Tibial artery (tissue), 4 donors: ENCODE data around the gene FIZ1.

Experiments used
- DNase-seq, 2 donors: peaks; one replicate each; pipeline ENCODE4 v3.0.0-alpha.2; 2019
- H3K27ac ChIP-seq, 2 donors: fragments of 200-600 bp; sonication (generic) in 1 of 2; 1 replicate in 1 of 2; 2 replicates in 1 of 2; pipeline ENCODE4 v1.5.1; 2018 to 2019; ENCODE audit warnings: mild to moderate bottlenecking in 1 of 2
- H3K27me3 ChIP-seq, 2 donors: fragments of 200-600 bp; sonication (generic) in 1 of 2; one replicate each; pipeline versions ENCODE4 v1.5.1 to v1.6.0; 2016 to 2019
- H3K36me3 ChIP-seq, 3 donors: fragments of 200-600 bp; sonication (generic) in 2 of 3; one replicate each; pipeline ENCODE4 v1.5.1; 2016 to 2019; ENCODE audit warnings: mild to moderate bottlenecking in 2 of 3
- H3K4me1 ChIP-seq, 4 donors: fragments of 200-600 bp; sonication (generic) in 2 of 4; 1 replicate in 3 of 4; 2 replicates in 1 of 4; pipeline ENCODE4 v1.5.1; 2016 to 2019
- H3K4me3 ChIP-seq, 2 donors: fragments of 200-600 bp; sonication (generic) in 1 of 2; 1 replicate in 1 of 2; 2 replicates in 1 of 2; pipeline ENCODE4 v1.5.1; 2018 to 2019; ENCODE audit warnings: mild to moderate bottlenecking in 2 of 2
- H3K9me3 ChIP-seq, 3 donors: fragments of 200-600 bp; sonication (generic) in 1 of 3; one replicate each; pipeline ENCODE4 v1.5.1; 2016 to 2019
- intact Hi-C: fragments of 100-400 bp; cut with DNase I; formaldehyde crosslinking; loops from one replicate; pipeline ENCODE4 v1.15.0; 2023; ENCODE audit warnings: low total_unique reads
- TF ChIP-seq, protein P1 (sequence below), 2 experiments: fragments of 200-600 bp in 1 of 2; fragments of 450-650 bp in 1 of 2; IDR thresholded peaks; one replicate each; pipeline ENCODE4 v1.5.1; 2017 to 2019; ENCODE audit warnings: antibody characterized with exemption in 2 of 2, mild to moderate bottlenecking in 1 of 2, moderate library complexity in 1 of 2

FIZ1 gene

DNA sequence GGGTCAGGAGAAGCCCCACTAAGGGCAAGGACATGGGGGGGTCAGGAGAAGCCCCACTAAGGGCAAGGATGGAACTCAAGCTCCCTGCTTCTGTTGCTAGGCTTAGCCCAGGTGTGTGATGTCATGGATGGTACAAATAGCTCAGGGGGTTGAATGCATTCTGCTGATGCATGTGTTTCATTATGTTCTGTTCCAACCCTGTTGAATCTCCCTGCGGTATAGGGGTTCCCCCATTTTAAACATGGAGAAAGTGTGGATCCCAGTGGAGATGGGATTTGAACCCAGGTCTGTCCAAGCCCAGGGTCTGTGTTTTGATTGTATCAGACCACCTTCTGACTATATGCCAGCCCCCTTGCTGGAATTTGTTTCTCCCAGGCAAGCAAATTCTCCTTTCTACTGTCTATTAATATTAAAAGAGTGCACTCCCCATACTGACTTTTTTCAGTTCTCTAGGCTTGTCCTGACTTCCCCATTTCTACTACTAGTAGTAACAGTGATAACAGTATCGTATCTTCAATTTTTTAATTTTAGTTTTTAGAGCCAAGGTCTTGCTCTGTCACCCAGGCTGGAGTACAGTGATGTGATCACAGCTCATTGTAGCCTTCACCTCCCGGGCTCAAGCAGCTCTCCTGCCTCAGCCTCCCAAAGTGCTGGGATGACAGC is 12.8 kb upstream of the FIZ1 start:
- H3K27ac ChIP-seq, result no peak overlapping the region
- H3K27me3 ChIP-seq, result no peaks in the 10 kb centered on the region
- no peaks in the 10 kb centered on the region for H3K9me3 ChIP-seq
- H3K36me3 ChIP-seq, result peaks cover 18 to 68% (median 39%) of the 10 kb centered on the region in 3 donors
- no peak for DNase-seq
- TF ChIP-seq, protein P1, sequence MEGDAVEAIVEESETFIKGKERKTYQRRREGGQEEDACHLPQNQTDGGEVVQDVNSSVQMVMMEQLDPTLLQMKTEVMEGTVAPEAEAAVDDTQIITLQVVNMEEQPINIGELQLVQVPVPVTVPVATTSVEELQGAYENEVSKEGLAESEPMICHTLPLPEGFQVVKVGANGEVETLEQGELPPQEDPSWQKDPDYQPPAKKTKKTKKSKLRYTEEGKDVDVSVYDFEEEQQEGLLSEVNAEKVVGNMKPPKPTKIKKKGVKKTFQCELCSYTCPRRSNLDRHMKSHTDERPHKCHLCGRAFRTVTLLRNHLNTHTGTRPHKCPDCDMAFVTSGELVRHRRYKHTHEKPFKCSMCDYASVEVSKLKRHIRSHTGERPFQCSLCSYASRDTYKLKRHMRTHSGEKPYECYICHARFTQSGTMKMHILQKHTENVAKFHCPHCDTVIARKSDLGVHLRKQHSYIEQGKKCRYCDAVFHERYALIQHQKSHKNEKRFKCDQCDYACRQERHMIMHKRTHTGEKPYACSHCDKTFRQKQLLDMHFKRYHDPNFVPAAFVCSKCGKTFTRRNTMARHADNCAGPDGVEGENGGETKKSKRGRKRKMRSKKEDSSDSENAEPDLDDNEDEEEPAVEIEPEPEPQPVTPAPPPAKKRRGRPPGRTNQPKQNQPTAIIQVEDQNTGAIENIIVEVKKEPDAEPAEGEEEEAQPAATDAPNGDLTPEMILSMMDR (IDR thresholded peaks at IDR 0.05), result no peak
- peaks cover 0 to 21% (median 9%) of the 10 kb centered on the region in 4 donors for H3K4me1 ChIP-seq
- H3K4me3 ChIP-seq, result no peak overlapping the region
- intact Hi-C loops, result no loop called here

DNA sequence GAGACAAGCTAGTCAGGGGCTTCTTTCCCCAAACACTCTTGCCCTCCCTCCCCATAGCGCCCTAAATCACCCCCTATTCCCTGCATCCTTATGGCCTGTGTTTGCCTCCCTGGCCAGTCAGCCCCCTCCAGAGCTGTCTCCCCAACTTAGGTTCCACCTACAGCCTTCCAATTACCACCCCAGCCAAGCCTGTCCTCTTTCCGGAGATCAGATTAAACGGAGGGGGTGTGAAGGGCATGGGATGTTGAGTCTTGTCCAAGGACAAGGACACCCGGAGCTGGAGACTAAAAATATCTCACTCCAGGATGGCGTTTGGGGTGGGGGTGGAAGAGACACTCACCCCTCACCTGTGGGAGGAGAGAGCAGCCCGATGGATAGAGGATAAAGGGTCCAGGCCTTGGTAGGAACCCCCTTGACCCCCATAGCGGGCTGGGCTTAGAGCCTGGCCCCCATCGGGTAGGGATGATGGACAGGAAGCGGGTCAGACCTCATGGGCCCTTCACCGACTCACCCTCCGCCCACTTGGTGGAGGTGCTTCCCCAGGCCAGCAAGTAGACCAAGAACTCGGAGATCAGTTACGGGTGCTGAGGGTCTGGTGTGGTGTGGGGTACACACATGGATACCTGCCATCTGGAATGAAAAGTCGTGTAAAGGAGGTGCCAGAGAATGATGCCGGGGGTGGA is 12.1 kb upstream of the FIZ1 start:
- no peak for DNase-seq
- intact Hi-C loops, result no loop called here

DNA sequence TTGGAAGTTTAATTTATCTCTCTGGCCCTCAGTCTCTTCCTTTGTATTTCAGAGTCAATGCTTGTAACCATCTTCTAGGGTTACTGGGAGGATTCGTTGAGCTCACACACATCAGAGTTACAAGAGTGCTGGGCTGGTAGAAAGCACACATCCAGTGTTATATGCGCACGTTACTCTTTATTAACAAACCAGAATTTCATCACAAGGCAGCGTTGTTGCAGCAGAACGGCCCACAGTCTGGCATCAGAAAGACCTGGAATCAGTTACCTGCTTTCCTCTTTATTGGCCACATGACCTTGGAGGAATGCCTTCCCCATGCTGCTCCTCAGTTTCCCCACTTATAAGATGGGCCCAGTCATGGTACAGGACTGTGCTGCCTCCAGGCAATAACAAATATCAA is 10.0 kb upstream of the FIZ1 start:
- Histone ChIP-seq H3K9me3 (no peaks in the 10 kb centered on the region), H3K27ac (no peak overlapping the region), H3K27me3 (no peaks in the 10 kb centered on the region), H3K4me3 (no peak overlapping the region), H3K36me3 (peaks cover 0 to 40% (median 15%) of the 10 kb centered on the region in 3 donors), H3K4me1 (peaks cover 0 to 42% (median 27%) of the 10 kb centered on the region in 4 donors)
- no peak for DNase-seq
- TF ChIP-seq, protein P1 (IDR thresholded peaks at IDR 0.05), result no peak
- intact Hi-C loops, result no loop called here

More for the DNA sequence above, 12.1 kb upstream of the FIZ1 start:
- TF ChIP-seq, protein P1 (IDR thresholded peaks at IDR 0.05), result no peak
- Histone ChIP-seq H3K36me3 (peaks cover 11 to 61% (median 33%) of the 10 kb centered on the region in 3 donors), H3K27me3 (no peaks in the 10 kb centered on the region), H3K9me3 (no peaks in the 10 kb centered on the region), H3K4me3 (no peak overlapping the region), H3K27ac (no peak overlapping the region), H3K4me1 (peaks cover 0 to 28% (median 15%) of the 10 kb centered on the region in 4 donors)

DNA sequence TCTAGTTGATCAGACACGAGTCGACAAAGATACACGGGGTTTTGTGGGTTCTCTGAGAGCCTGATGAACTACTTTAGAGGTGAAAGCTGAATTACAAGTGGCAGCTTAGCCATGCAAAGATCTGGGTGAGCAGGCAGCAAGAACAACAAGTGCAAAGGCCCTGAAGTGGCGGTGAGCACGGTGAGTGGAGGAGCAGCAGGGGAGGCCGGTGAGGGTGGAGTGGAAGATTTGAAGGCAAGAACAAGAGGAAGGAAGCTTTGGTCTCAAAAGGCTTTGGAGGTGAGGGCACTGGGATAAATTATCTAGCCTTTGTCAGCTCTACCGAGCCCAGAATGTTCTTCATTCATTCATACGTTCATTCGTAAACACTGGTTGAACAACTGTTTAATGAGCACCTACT is 7.5 kb upstream of the FIZ1 start:
- Histone ChIP-seq H3K4me3 (peak overlapping the region in 1 of 2 donors; percentile 96), H3K27ac (peak overlapping the region; percentile 95), H3K4me1 (peaks cover 0 to 46% (median 32%) of the 10 kb centered on the region in 4 donors)

DNA sequence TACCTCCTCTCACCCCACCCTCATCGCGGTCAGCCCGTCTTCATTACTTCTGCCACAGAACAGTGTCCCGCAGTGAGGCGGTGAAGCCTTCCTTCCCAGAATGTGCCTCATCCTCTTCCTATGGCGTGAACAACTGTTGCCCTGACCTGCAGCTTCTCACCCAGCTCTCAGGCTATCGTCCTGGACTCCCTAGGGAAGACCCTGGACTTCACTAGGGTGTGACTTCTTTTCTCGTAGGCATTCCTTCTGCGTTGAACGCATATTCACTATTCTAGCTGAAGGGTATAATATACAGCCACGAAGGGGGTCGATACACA is 7.1 kb upstream of the FIZ1 start:
- DNase-seq, result no peak
- H3K9me3 ChIP-seq, result no peaks in the 10 kb centered on the region
- H3K36me3 ChIP-seq, result peaks cover 0 to 38% (median 7%) of the 10 kb centered on the region in 3 donors
- H3K4me3 ChIP-seq, result peak overlapping the region; percentile 92 to 96
- TF ChIP-seq, protein P1 (IDR thresholded peaks at IDR 0.05), result no peak
- intact Hi-C loops, result loop anchor here (2.0 kb wide), 1 partner anchor 90 kb away; no protein-coding TSS in a partner anchor
- H3K27me3 ChIP-seq, result no peaks in the 10 kb centered on the region
- peaks cover 0 to 47% (median 30%) of the 10 kb centered on the region in 4 donors for H3K4me1 ChIP-seq
- H3K27ac ChIP-seq, result peak overlapping the region; percentile 95

More for the DNA sequence above, 7.5 kb upstream of the FIZ1 start:
- intact Hi-C loops, result loop anchor here (2.0 kb wide), 1 partner anchor 90 kb away; no protein-coding TSS in a partner anchor
- peaks cover 0 to 38% (median 7%) of the 10 kb centered on the region in 3 donors for H3K36me3 ChIP-seq
- H3K9me3 ChIP-seq, result no peaks in the 10 kb centered on the region
- H3K27me3 ChIP-seq, result no peaks in the 10 kb centered on the region
- TF ChIP-seq, protein P1 (IDR thresholded peaks at IDR 0.05), result no peak
- no peak for DNase-seq
